ENCODE data around the gene CRYGB. TPM values are rescaled to one million over a fixed set of nuclear protein-coding genes. Genes with fewer than 3 reads are reported as not detected.
"Not testable (repeated sequence)": the region's sequence is repeated elsewhere in the genome, so short reads cannot be mapped to it uniquely, and the experiment has no call there.

CRYGB gene
- polyA plus RNA-seq, 3 donors: not detected

DNA sequence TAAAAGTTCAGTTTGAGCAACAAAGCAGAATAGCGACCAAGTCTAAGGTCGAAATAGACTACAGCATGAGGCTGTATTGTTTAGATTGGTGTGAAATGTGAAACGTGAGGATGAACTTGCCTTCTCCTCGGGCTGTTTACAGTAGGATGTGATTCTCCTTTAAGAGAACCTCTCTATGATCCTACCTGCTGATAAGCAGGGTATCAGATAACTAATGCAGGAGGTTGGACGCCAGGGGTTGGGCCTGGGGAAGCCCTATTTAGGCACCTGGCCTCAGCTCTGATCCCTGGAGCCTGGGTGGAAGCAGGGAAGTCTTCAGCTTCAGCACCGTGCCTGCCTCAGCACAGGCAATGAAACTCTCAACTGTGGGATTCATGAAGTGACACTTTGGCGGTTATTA, 33.0 kb downstream of the CRYGB start:
- no peak overlapping the region for H3K9ac ChIP-seq (ENCODE audit: insufficient read depth, low read length, poor library complexity, severe bottlenecking)
- H2AFZ ChIP-seq (ENCODE audit: insufficient read depth, low read depth, low read length, poor library complexity, severe bottlenecking): no peak overlapping the region
- no peaks in the 10 kb centered on the region for H3K9me3 ChIP-seq (replicated peaks in 1 of 2; ENCODE audit: control insufficient read depth in 1 of 2, insufficient read depth in 1 of 2, low read length in 2 of 2)
- H3K79me2 ChIP-seq (ENCODE audit: insufficient read depth, low read length): no peaks in the 10 kb centered on the region
- Mint-ChIP-seq H3K27me3 (ENCODE audit: low read depth in 3 of 3) (peaks cover 2 to 5% (median 4%) of the 10 kb centered on the region in 3 donors), H3K36me3 (no peaks in the 10 kb centered on the region), H3K4me1 (peaks cover 6% of the 10 kb centered on the region), H3K4me3 (no peak overlapping the region), H3K27ac (no peak overlapping the region), H3K9me3 (no peaks in the 10 kb centered on the region)
- H3K27ac ChIP-seq (ENCODE audit: low read depth in 1 of 2, low read length in 2 of 2): no peak overlapping the region
- H3K27me3 ChIP-seq (ENCODE audit: control insufficient read depth in 2 of 2, insufficient read depth in 2 of 2, low read length in 2 of 2): no peaks in the 10 kb centered on the region
- DNase-seq: no peak
- 93% methylated on average over 3 of the region's 7 CpGs for WGBS (ENCODE audit: insufficient coverage)
- H3K4me3 ChIP-seq (replicated peaks in 1 of 3; ENCODE audit: low read depth in 2 of 3, low read length in 3 of 3): no peak overlapping the region
- no peaks in the 10 kb centered on the region for H4K20me1 ChIP-seq (ENCODE audit: insufficient read depth, low read length)
- no peaks in the 10 kb centered on the region for H3K36me3 ChIP-seq (replicated peaks in 1 of 2; ENCODE audit: control insufficient read depth in 1 of 2, insufficient read depth in 2 of 2, low read length in 2 of 2)
- H3K4me2 ChIP-seq (replicated peaks; ENCODE audit: extremely low read depth, low read length, poor library complexity, severe bottlenecking): no peak overlapping the region
- intact Hi-C loops (cut with micrococcal nuclease): no loop called here
- no peak for TF ChIP-seq CTCF (IDR thresholded peaks at IDR 0.05)
- no peaks in the 10 kb centered on the region for H3K4me1 ChIP-seq (ENCODE audit: control insufficient read depth in 1 of 2, insufficient read depth in 2 of 2, low read length in 2 of 2)

DNA sequence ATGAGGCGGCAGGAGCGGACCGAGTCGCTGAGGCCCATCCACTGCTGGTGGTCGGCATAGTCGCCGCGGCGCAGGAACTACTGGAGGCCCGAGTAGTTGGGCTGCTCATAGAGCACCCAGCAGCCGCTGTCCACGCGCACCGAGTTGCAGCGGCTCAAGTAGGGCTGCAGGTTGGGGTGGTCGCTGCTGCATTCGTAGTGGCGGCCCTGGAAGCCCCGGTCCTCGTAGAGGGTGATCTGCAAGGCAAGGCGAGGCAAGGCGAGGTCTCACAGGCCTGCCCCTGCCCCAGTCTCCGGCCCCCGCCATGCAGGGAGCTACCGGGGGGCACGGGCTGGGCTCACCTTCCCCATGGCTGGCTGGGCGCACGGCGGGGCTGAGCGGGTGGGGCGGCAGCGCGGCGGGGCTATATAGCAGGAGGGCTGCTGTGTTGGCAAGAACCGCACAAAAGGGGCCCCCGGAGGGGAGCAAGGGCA, 33.6 kb downstream of the CRYGB start:
- H2AFZ ChIP-seq (ENCODE audit: insufficient read depth, low read depth, low read length, poor library complexity, severe bottlenecking); DNase-seq; H3K9me3 Mint-ChIP-seq; intact Hi-C loops (cut with micrococcal nuclease); H3K9me3 ChIP-seq (replicated peaks in 1 of 2; ENCODE audit: control insufficient read depth in 1 of 2, insufficient read depth in 1 of 2, low read length in 2 of 2); H3K36me3 Mint-ChIP-seq; H3K9ac ChIP-seq (ENCODE audit: insufficient read depth, low read length, poor library complexity, severe bottlenecking); H3K27ac Mint-ChIP-seq; H3K27me3 ChIP-seq (ENCODE audit: control insufficient read depth in 2 of 2, insufficient read depth in 2 of 2, low read length in 2 of 2); H3K4me3 ChIP-seq (replicated peaks in 1 of 3; ENCODE audit: low read depth in 2 of 3, low read length in 3 of 3); H3K4me3 Mint-ChIP-seq; H3K36me3 ChIP-seq (replicated peaks in 1 of 2; ENCODE audit: control insufficient read depth in 1 of 2, insufficient read depth in 2 of 2, low read length in 2 of 2); H3K4me1 ChIP-seq (ENCODE audit: control insufficient read depth in 1 of 2, insufficient read depth in 2 of 2, low read length in 2 of 2); H3K27me3 Mint-ChIP-seq (ENCODE audit: low read depth in 3 of 3); H3K79me2 ChIP-seq (ENCODE audit: insufficient read depth, low read length); H3K27ac ChIP-seq (ENCODE audit: low read depth in 1 of 2, low read length in 2 of 2); H3K4me1 Mint-ChIP-seq; H4K20me1 ChIP-seq (ENCODE audit: insufficient read depth, low read length): not testable (repeated sequence)
- 81% methylated on average over 22 of the region's 36 CpGs for WGBS (ENCODE audit: insufficient coverage)
- H3K4me2 ChIP-seq (replicated peaks; ENCODE audit: extremely low read depth, low read length, poor library complexity, severe bottlenecking): peak overlapping the region; percentile 19

Data from CD14-positive monocyte (primary cell).